Sigmoid colon (tissue), 7 donors: ENCODE data around the gene RNF126. TPM values are rescaled to one million over a fixed set of nuclear protein-coding genes. Genes with fewer than 3 reads are reported as not detected.
"Not testable (repeated sequence)": the region's sequence is repeated elsewhere in the genome, so short reads cannot be mapped to it uniquely, and the experiment has no call there.

ENCODE experiments used
- DNase-seq: peaks from one replicate; pipeline ENCODE4 v3.0.0-alpha.2; 2019
- H3K27ac ChIP-seq, 4 donors: fragments of 200-600 bp; sonication (generic); one replicate each; pipeline ENCODE4 v1.5.1; 2016 to 2019; ENCODE audit warnings: mild to moderate bottlenecking in 1 of 4
- H3K27me3 ChIP-seq, 3 donors: fragments of 200-600 bp; sonication (generic); one replicate each; pipeline ENCODE4 v1.5.1; 2019; ENCODE audit warnings: mild to moderate bottlenecking in 1 of 3
- H3K36me3 ChIP-seq, 4 donors: fragments of 200-600 bp; sonication (generic); one replicate each; pipeline ENCODE4 v1.5.1; 2016 to 2019
- H3K4me1 ChIP-seq, 4 donors: fragments of 200-600 bp; sonication (generic); one replicate each; pipeline ENCODE4 v1.5.1; 2017 to 2019
- H3K4me3 ChIP-seq, 4 donors: fragments of 200-600 bp; sonication (generic); one replicate each; pipeline ENCODE4 v1.5.1; 2017 to 2019; ENCODE audit warnings: mild to moderate bottlenecking in 2 of 4, moderate library complexity in 1 of 4
- H3K9me3 ChIP-seq, 4 donors: fragments of 200-600 bp in 3 of 4; sonication (generic) in 3 of 4; one replicate each; pipeline versions ENCODE4 v1.5.1 to v1.6.1; 2013 to 2019
- EP300 ChIP-seq, 4 donors: sonication (generic); formaldehyde crosslinking; IDR thresholded peaks; one replicate each; pipeline ENCODE4 v1.6.1; 2017; ENCODE audit warnings: antibody characterized with exemption in 4 of 4
- POLR2A ChIP-seq, 2 donors: fragments of 450-650 bp; IDR thresholded peaks; one replicate each; pipeline ENCODE4 v1.6.1; 2016; ENCODE audit warnings: antibody characterized with exemption in 2 of 2, mild to moderate bottlenecking in 2 of 2, moderate library complexity in 2 of 2
- POLR2AphosphoS5 ChIP-seq, 4 donors: sonication (generic); formaldehyde crosslinking; IDR thresholded peaks; one replicate each; pipeline ENCODE4 v1.6.1; 2017; ENCODE audit warnings: antibody characterized with exemption in 4 of 4
- WGBS, 2 donors: extraction: QIAGEN DNeasy Blood & Tissue Kit; methylation state at CpG; one replicate each; pipeline ENCODE4 v1.1.7; 2013; 5-methylcytosine and 5-hydroxymethylcytosine counted together
- intact Hi-C: fragments of 100-400 bp; cut with DNase I; formaldehyde crosslinking; loops from one replicate; pipeline ENCODE4 v1.15.1; 2023
- polyA plus RNA-seq, 3 donors: library from polyadenylated mRNA; stranded (reverse); fragments of 200-250 nt; gene quantifications; one replicate each; pipeline ENCODE4 v1.2.3, GENCODE V29; 2013
- total RNA-seq, 4 donors: library from RNA; depleted of rRNA; stranded (reverse); fragments of >200 nt; gene quantifications; one replicate each; pipeline ENCODE4 v1.1.0, GENCODE V29; 2016
- TF ChIP-seq, protein P1 (sequence below), 4 experiments: fragments of 450-650 bp in 3 of 4; fragments of 200-600 bp in 1 of 4; IDR thresholded peaks; one replicate each; pipeline ENCODE4 v1.5.1; 2016 to 2019; ENCODE audit warnings: antibody characterized with exemption in 4 of 4, mild to moderate bottlenecking in 3 of 4, moderate library complexity in 2 of 4
- donor health status: healthy with polysubstance abuse.
- donor health status: Bipolar disorder and iron deficiency.
- donor health status: healthy.

Gene RNF126
- total and polyA plus RNA-seq, 7 donors, result 33.5 to 58.8 (median 55.3) TPM

DNA sequence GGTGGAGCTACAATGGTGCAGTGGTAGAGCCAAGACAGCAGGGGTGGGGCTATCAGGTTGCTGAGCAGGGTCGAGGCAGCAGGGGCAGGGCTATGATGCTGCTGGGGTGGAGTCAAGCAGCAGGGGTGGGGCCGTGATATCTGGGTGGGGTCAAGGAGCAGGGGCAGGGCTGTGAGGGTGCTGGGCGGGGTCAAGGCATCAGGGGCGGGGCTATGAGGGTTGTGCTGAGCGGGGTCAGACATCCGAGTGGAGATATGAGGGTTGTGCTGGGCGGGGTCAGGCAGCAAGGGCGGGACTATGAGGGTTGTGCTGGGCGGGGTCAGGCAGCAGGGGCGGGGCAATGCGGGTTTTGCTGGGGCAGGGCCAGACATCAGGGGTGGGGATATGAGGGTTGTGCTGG is 58.7 kb downstream of the RNF126 start:
- no peaks in the 10 kb centered on the region for H3K27me3 ChIP-seq
- H3K27ac ChIP-seq, result no peak overlapping the region
- DNase-seq, result no peak
- WGBS, 2 donors, result 49 to 87% methylated on average over 11 of the region's 11 CpGs
- no peaks in the 10 kb centered on the region for H3K9me3 ChIP-seq
- H3K4me1 ChIP-seq, result no peaks in the 10 kb centered on the region
- intact Hi-C loops, result no loop called here
- no peak overlapping the region for H3K4me3 ChIP-seq
- H3K36me3 ChIP-seq, result no peaks in the 10 kb centered on the region
- TF ChIP-seq POLR2A (IDR thresholded peaks at IDR 0.05) (no peak), POLR2AphosphoS5 (IDR thresholded peaks at IDR 0.05) (no peak), EP300 (IDR thresholded peaks at IDR 0.05) (no peak)
- TF ChIP-seq, protein P1, sequence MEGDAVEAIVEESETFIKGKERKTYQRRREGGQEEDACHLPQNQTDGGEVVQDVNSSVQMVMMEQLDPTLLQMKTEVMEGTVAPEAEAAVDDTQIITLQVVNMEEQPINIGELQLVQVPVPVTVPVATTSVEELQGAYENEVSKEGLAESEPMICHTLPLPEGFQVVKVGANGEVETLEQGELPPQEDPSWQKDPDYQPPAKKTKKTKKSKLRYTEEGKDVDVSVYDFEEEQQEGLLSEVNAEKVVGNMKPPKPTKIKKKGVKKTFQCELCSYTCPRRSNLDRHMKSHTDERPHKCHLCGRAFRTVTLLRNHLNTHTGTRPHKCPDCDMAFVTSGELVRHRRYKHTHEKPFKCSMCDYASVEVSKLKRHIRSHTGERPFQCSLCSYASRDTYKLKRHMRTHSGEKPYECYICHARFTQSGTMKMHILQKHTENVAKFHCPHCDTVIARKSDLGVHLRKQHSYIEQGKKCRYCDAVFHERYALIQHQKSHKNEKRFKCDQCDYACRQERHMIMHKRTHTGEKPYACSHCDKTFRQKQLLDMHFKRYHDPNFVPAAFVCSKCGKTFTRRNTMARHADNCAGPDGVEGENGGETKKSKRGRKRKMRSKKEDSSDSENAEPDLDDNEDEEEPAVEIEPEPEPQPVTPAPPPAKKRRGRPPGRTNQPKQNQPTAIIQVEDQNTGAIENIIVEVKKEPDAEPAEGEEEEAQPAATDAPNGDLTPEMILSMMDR (IDR thresholded peaks at IDR 0.05), result no peak

DNA sequence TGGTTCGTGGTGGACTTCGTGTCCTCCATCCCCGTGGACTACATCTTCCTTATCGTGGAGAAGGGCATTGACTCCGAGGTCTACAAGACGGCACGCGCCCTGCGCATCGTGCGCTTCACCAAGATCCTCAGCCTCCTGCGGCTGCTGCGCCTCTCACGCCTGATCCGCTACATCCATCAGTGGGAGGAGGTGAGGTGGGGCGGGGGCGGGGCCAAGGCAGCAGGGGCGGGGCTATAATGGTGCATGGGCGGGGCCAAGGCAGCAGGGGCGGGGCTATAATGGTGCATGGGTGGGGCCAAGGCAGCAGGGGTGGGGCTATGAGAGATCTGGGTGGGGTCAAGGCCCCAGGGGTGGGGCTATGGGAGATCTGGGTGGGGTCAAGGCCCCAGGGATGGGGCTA is 59.2 kb downstream of the RNF126 start:
- WGBS, 2 donors, result 90 to 91% methylated on average over 20 of the region's 20 CpGs
- H3K27ac ChIP-seq, intact Hi-C loops, H3K27me3 ChIP-seq, H3K4me3 ChIP-seq, H3K4me1 ChIP-seq, DNase-seq, H3K36me3 ChIP-seq, H3K9me3 ChIP-seq: not testable (repeated sequence)

DNA sequence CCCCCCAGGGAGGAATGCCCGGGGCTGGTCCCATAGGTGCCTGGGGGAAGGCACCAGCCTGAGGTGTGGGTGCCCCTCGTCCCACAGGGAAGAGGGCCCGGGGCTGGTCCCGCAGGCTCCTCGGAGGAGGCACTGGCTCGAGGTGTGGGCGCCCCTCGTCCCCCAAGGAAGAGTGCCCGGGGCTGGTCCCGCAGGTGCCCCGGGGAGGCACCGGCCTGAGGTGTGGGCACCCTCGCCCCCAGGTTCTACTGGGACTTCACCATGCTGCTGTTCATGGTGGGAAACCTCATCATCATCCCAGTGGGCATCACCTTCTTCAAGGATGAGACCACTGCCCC is 59.7 kb downstream of the RNF126 start:
- H3K27me3 ChIP-seq, H3K4me1 ChIP-seq, intact Hi-C loops, H3K9me3 ChIP-seq, DNase-seq, H3K36me3 ChIP-seq, H3K4me3 ChIP-seq, H3K27ac ChIP-seq: not testable (repeated sequence)
- WGBS, 2 donors, result 84 to 95% methylated on average over 13 of the region's 13 CpGs

DNA sequence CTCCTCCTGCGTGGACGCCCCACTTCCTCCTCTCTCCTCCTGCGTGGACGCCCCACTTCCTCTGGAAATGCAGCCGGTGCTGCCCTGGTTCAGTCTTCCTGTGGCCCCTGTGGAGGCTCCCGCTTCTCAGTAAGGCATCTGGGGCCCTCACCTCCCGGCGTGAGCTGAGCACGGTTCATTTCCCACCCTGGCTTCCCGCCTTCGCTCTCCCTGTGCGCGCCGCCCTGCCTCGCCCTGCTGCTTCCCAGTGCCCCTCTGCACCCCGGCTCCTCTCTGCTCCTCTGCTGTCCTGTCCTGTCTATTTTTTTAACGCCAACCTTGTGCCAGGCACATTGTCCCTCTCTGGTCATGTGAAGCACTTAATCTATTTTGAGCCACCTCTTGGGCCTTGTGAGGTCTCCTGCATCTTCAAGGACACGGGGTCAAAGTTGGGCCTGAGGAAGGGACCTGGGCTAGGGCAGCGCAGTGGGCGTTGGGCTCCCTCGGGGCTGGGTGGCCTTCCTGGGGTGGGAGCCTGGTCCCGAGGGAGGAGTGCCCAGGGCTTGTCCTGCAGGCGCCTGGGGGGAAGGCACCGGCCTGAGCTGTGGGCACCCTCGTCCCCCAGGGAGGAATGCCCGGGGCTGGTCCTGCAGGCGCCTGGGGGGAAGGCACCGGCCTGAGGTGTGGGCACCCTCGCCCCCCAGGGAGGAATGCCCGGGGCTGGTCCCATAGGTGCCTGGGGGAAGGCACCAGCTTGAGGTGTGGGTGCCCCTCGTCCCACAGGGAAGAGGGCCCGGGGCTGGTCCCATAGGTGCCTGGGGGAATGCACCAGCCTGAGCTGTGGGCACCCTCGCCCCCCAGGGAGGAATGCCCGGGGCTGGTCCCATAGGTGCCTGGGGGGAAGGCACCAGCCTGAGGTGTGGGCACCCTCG is 60.4 kb downstream of the RNF126 start:
- no peaks in the 10 kb centered on the region for H3K36me3 ChIP-seq
- intact Hi-C loops, result no loop called here
- TF ChIP-seq POLR2AphosphoS5 (IDR thresholded peaks at IDR 0.05) (no peak), POLR2A (IDR thresholded peaks at IDR 0.05) (no peak), EP300 (IDR thresholded peaks at IDR 0.05) (no peak)
- TF ChIP-seq, protein P1 (IDR thresholded peaks at IDR 0.05), result no peak
- H3K27me3 ChIP-seq, result no peaks in the 10 kb centered on the region
- H3K4me1 ChIP-seq, result no peaks in the 10 kb centered on the region
- 74 to 84% methylated on average over 35 of the region's 35 CpGs for WGBS, 2 donors
- no peak overlapping the region for H3K27ac ChIP-seq
- H3K9me3 ChIP-seq, result no peaks in the 10 kb centered on the region
- no peak for DNase-seq
- H3K4me3 ChIP-seq, result no peak overlapping the region

DNA sequence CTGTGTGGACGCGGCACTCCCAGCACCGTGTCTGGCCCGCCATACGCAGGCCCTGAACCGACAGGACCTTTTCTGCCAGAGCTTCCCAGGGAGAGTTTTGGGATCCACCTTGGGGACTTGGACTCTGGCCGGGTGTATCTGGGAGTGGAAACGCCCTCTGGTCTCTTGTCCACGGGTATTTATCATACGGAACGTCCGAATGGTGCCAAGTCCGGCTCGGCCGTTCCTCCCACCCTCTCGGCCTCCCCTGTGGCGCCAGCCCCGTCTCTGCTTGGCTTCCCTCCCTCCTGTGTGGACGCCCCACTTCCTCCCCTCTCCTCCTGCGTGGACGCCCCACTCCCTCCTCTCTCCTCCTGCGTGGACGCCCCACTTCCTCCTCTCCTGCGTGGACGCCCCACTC is 61.2 kb downstream of the RNF126 start:
- no peak overlapping the region for H3K27ac ChIP-seq
- no peaks in the 10 kb centered on the region for H3K4me1 ChIP-seq
- TF ChIP-seq POLR2AphosphoS5 (IDR thresholded peaks at IDR 0.05), result no peak
- TF ChIP-seq EP300 (IDR thresholded peaks at IDR 0.05), result no peak
- TF ChIP-seq, protein P1 (IDR thresholded peaks at IDR 0.05), result no peak
- TF ChIP-seq POLR2A (IDR thresholded peaks at IDR 0.05), result no peak
- no peaks in the 10 kb centered on the region for H3K9me3 ChIP-seq
- no peaks in the 10 kb centered on the region for H3K27me3 ChIP-seq
- no peak overlapping the region for H3K4me3 ChIP-seq
- no peaks in the 10 kb centered on the region for H3K36me3 ChIP-seq
- no peak for DNase-seq
- WGBS, 2 donors, result 61 to 83% methylated on average over 25 of the region's 25 CpGs
- intact Hi-C loops, result no loop called here

DNA sequence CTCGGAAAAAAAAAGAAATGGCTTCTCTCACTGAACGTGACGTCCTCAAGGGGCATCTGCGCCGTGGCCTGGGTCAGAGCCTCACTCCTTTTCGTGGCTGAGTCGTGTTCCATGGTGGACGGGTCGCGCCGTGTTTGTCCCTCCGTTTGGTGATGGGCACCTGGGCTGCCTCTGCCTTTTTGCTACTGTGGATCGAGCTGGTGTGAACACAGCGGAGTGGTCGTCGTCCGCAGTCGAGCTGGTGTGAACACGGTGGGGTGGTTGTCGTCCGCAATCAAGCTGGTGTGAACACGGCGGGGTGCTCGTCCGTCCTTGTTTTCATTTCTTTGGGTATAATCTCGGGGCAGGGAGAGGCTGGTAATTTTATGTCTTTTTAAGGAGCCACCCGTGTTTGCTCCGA is 61.7 kb downstream of the RNF126 start:
- H3K27me3 ChIP-seq, result no peaks in the 10 kb centered on the region
- H3K9me3 ChIP-seq, result no peaks in the 10 kb centered on the region
- DNase-seq, result no peak
- H3K27ac ChIP-seq, result no peak overlapping the region
- TF ChIP-seq POLR2A (IDR thresholded peaks at IDR 0.05) (no peak), POLR2AphosphoS5 (IDR thresholded peaks at IDR 0.05) (no peak), EP300 (IDR thresholded peaks at IDR 0.05) (no peak)
- TF ChIP-seq, protein P1 (IDR thresholded peaks at IDR 0.05), result no peak
- intact Hi-C loops, result no loop called here
- no peaks in the 10 kb centered on the region for H3K4me1 ChIP-seq
- 91% methylated on average over 28 of the region's 28 CpGs for WGBS, 2 donors
- H3K4me3 ChIP-seq, result no peak overlapping the region
- no peaks in the 10 kb centered on the region for H3K36me3 ChIP-seq
